HepG2 (cell line): ENCODE measurements around the gene NCOA4. TPM values are rescaled to one million over a fixed set of nuclear protein-coding genes. Genes with fewer than 3 reads are reported as not detected.
A peak's percentile ranks its signal among the peaks of the same experiment; 100 is the strongest.
"Not testable (repeated sequence)": the region's sequence is repeated elsewhere in the genome, so short reads cannot be mapped to it uniquely, and the experiment has no call there.

Source experiments
- CREM ChIP-seq, 2 experiments: sonication (generic) in 1 of 2; formaldehyde crosslinking in 1 of 2; IDR thresholded peaks; 2 replicates each; pipeline versions ENCODE4 v1.4.0 to v1.6.1; 2016 to 2020; ENCODE audit warnings: antibody characterized with exemption in 1 of 2, mild to moderate bottlenecking in 1 of 2, missing genetic modification reagents in 1 of 2
- JUND ChIP-seq: sonication (generic); formaldehyde crosslinking; IDR thresholded peaks from 2 replicates; pipeline ENCODE4 v1.8.0; 2022; ENCODE audit warnings: mild to moderate bottlenecking, missing genetic modification reagents
- MED8 ChIP-seq: sonication (generic); formaldehyde crosslinking; IDR thresholded peaks from 2 replicates; pipeline ENCODE4 v1.8.1; 2023; ENCODE audit warnings: mild to moderate bottlenecking, missing genetic modification reagents; ENCODE audit not compliant: insufficient replicate concordance
- MIXL1 ChIP-seq: IDR thresholded peaks from 2 replicates; pipeline ENCODE4 v1.6.1; 2016
- NRL ChIP-seq: sonication (generic); formaldehyde crosslinking; IDR thresholded peaks from 2 replicates; pipeline ENCODE4 v1.5.0; 2020; ENCODE audit warnings: missing genetic modification reagents, mild to moderate bottlenecking, moderate library complexity, borderline replicate concordance
- RXRA ChIP-seq: sonication (generic); formaldehyde crosslinking; IDR thresholded peaks from 2 replicates; pipeline ENCODE4 v1.5.1; 2020; ENCODE audit warnings: missing genetic modification reagents
- ZMYM4 ChIP-seq: sonication (generic); formaldehyde crosslinking; IDR thresholded peaks from 2 replicates; pipeline ENCODE4 v1.8.1; 2023; ENCODE audit warnings: mild to moderate bottlenecking, missing genetic modification reagents
- polyA plus RNA-seq, 8 experiments: library from polyadenylated mRNA; depleted of rRNA in 3 of 8; stranded (reverse) in 7 of 8; unstranded in 1 of 8; fragments of >200 nt; fragmentation: Illumina TruSeq in 4 of 8; extraction: Trizol in 4 of 8; gene quantifications; 2 replicates each; pipeline versions ENCODE4 v1.2.1 to v1.2.3, GENCODE V29; 2011 to 2016; ENCODE audit warnings: low read depth in 4 of 8, missing spikeins in 1 of 8, mixed read lengths in 1 of 8; ENCODE audit not compliant: insufficient read depth in 1 of 8
- total RNA-seq, 5 experiments: library from RNA; depleted of rRNA; stranded (reverse); fragments of >200 nt; fragmentation: Illumina TruSeq; extraction: Trizol; gene quantifications; 2 replicates each; pipeline ENCODE4 v1.2.3, GENCODE V29; 2016; ENCODE audit warnings: low read depth in 1 of 5
- TF ChIP-seq, protein P1 (sequence below): sonication (generic); formaldehyde crosslinking; IDR thresholded peaks from 2 replicates; pipeline ENCODE4 v1.5.1; 2020; ENCODE audit warnings: mild to moderate bottlenecking, missing genetic modification reagents, moderate library complexity
- TF ChIP-seq, protein P2 (sequence below): sonication (generic); formaldehyde crosslinking; IDR thresholded peaks from 2 replicates; pipeline ENCODE4 v1.5.0; 2020; ENCODE audit warnings: missing genetic modification reagents, mild to moderate bottlenecking, borderline replicate concordance
- TF ChIP-seq, protein P3 (sequence below): IDR thresholded peaks from 2 replicates; pipeline ENCODE4 v1.6.1; 2016; ENCODE audit warnings: mild to moderate bottlenecking, missing biosample characterization, missing genetic modification reagents
- TF ChIP-seq, protein P4 (sequence below): sonication (generic); formaldehyde crosslinking; IDR thresholded peaks from 2 replicates; pipeline ENCODE4 v1.8.0; 2023; ENCODE audit warnings: mild to moderate bottlenecking, missing genetic modification reagents
- TF ChIP-seq, protein P5 (sequence below): sonication (generic); formaldehyde crosslinking; IDR thresholded peaks from 2 replicates; pipeline ENCODE4 v1.5.0; 2020; ENCODE audit warnings: mild to moderate bottlenecking, missing genetic modification reagents, borderline replicate concordance
- TF ChIP-seq, protein P6 (sequence below): sonication (generic); formaldehyde crosslinking; IDR thresholded peaks from 2 replicates; pipeline ENCODE4 v1.5.0; 2020; ENCODE audit warnings: mild to moderate bottlenecking, missing genetic modification reagents

Gene NCOA4
- total and polyA plus RNA-seq, 2 of the 13 experiments (the other 11 are each of a cell fraction or from before 2014, with no cell fraction given) = 306 to 400 TPM

DNA sequence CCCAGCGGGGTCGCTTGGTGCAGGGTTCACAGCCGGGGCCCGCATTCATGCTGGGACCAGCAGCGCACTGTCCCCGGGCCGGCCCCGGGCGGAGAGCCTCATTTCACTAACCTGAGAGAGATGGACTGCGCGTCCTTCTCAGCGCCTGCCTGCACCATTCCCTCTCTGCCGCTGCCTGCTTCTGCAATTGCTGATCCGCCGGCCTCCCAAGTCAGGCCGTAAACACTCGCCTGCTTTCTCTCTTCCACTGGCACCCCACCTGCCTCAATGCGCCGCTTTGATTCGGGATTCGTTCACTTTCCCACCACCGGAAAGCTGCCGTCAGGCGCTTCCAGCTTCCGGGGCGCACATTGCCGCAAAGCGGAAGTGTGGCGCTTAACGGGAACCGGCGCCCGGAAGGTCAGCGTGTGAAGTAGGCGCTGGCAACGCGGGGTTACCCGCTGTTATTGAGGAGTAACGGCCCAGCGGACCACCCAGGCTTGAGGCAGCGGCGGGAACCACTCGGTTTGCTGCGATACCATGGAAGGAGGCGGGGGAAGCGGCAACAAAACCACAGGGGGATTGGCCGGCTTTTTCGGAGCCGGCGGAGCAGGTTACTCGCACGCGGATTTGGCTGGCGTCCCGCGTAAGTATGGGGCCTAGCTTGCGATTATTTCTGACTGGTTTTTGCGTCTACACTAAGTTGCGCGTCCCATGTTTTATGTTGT, 58.2 kb downstream of the NCOA4 start, which contains the start of gene TIMM23 (continued):
- TF ChIP-seq, protein P1, sequence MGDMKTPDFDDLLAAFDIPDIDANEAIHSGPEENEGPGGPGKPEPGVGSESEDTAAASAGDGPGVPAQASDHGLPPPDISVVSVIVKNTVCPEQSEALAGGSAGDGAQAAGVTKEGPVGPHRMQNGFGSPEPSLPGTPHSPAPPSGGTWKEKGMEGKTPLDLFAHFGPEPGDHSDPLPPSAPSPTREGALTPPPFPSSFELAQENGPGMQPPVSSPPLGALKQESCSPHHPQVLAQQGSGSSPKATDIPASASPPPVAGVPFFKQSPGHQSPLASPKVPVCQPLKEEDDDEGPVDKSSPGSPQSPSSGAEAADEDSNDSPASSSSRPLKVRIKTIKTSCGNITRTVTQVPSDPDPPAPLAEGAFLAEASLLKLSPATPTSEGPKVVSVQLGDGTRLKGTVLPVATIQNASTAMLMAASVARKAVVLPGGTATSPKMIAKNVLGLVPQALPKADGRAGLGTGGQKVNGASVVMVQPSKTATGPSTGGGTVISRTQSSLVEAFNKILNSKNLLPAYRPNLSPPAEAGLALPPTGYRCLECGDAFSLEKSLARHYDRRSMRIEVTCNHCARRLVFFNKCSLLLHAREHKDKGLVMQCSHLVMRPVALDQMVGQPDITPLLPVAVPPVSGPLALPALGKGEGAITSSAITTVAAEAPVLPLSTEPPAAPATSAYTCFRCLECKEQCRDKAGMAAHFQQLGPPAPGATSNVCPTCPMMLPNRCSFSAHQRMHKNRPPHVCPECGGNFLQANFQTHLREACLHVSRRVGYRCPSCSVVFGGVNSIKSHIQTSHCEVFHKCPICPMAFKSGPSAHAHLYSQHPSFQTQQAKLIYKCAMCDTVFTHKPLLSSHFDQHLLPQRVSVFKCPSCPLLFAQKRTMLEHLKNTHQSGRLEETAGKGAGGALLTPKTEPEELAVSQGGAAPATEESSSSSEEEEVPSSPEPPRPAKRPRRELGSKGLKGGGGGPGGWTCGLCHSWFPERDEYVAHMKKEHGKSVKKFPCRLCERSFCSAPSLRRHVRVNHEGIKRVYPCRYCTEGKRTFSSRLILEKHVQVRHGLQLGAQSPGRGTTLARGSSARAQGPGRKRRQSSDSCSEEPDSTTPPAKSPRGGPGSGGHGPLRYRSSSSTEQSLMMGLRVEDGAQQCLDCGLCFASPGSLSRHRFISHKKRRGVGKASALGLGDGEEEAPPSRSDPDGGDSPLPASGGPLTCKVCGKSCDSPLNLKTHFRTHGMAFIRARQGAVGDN = peak; percentile 86
- TF ChIP-seq RXRA = peak; percentile 55; the same call in 1 of the 2 replicates
- TF ChIP-seq, protein P2, sequence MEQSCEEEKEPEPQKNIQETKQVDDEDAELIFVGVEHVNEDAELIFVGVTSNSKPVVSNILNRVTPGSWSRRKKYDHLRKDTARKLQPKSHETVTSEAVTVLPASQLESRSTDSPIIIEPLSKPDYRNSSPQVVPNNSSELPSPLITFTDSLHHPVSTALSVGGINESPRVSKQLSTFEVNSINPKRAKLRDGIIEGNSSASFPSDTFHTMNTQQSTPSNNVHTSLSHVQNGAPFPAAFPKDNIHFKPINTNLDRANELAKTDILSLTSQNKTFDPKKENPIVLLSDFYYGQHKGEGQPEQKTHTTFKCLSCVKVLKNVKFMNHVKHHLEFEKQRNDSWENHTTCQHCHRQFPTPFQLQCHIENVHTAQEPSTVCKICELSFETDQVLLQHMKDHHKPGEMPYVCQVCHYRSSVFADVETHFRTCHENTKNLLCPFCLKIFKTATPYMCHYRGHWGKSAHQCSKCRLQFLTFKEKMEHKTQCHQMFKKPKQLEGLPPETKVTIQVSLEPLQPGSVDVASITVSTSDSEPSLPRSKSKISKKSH (CRISPR knock-in tag) = peak; percentile 31; the same call in 1 of the 2 replicates
- TF ChIP-seq MIXL1 (CRISPR knock-in tag) = peak; percentile 67
- TF ChIP-seq CREM (IDR thresholded peaks at IDR 0.05) = peak; percentile 68
- TF ChIP-seq CREM (CRISPR knock-in tag; IDR thresholded peaks at IDR 0.05) = not testable (repeated sequence)
- peak; percentile 64; the same call in 1 of the 2 replicates for TF ChIP-seq NRL (CRISPR knock-in tag)
- 0 out of 2 replicates have a peak, but pooled peaks have one; percentile 15 for TF ChIP-seq JUND (CRISPR knock-in tag)
- peak; percentile 43 for TF ChIP-seq MED8 (CRISPR knock-in tag)
- TF ChIP-seq, protein P3, sequence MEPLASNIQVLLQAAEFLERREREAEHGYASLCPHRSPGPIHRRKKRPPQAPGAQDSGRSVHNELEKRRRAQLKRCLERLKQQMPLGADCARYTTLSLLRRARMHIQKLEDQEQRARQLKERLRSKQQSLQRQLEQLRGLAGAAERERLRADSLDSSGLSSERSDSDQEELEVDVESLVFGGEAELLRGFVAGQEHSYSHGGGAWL (CRISPR knock-in tag) = peak; percentile 71
- TF ChIP-seq, protein P4, sequence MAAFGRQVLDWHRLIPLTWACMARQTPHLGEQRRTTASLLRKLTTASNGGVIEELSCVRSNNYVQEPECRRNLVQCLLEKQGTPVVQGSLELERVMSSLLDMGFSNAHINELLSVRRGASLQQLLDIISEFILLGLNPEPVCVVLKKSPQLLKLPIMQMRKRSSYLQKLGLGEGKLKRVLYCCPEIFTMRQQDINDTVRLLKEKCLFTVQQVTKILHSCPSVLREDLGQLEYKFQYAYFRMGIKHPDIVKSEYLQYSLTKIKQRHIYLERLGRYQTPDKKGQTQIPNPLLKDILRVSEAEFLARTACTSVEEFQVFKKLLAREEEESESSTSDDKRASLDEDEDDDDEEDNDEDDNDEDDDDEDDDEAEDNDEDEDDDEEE (CRISPR knock-in tag) = 0 out of 2 replicates have a peak, but pooled peaks have one; percentile 39
- TF ChIP-seq, protein P5, sequence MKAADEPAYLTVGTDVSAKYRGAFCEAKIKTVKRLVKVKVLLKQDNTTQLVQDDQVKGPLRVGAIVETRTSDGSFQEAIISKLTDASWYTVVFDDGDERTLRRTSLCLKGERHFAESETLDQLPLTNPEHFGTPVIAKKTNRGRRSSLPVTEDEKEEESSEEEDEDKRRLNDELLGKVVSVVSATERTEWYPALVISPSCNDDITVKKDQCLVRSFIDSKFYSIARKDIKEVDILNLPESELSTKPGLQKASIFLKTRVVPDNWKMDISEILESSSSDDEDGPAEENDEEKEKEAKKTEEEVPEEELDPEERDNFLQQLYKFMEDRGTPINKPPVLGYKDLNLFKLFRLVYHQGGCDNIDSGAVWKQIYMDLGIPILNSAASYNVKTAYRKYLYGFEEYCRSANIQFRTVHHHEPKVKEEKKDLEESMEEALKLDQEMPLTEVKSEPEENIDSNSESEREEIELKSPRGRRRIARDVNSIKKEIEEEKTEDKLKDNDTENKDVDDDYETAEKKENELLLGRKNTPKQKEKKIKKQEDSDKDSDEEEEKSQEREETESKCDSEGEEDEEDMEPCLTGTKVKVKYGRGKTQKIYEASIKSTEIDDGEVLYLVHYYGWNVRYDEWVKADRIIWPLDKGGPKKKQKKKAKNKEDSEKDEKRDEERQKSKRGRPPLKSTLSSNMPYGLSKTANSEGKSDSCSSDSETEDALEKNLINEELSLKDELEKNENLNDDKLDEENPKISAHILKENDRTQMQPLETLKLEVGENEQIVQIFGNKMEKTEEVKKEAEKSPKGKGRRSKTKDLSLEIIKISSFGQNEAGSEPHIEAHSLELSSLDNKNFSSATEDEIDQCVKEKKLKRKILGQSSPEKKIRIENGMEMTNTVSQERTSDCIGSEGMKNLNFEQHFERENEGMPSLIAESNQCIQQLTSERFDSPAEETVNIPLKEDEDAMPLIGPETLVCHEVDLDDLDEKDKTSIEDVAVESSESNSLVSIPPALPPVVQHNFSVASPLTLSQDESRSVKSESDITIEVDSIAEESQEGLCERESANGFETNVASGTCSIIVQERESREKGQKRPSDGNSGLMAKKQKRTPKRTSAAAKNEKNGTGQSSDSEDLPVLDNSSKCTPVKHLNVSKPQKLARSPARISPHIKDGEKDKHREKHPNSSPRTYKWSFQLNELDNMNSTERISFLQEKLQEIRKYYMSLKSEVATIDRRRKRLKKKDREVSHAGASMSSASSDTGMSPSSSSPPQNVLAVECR (CRISPR knock-in tag) = peak; percentile 92
- peak; percentile 80 for TF ChIP-seq ZMYM4
- TF ChIP-seq, protein P6, sequence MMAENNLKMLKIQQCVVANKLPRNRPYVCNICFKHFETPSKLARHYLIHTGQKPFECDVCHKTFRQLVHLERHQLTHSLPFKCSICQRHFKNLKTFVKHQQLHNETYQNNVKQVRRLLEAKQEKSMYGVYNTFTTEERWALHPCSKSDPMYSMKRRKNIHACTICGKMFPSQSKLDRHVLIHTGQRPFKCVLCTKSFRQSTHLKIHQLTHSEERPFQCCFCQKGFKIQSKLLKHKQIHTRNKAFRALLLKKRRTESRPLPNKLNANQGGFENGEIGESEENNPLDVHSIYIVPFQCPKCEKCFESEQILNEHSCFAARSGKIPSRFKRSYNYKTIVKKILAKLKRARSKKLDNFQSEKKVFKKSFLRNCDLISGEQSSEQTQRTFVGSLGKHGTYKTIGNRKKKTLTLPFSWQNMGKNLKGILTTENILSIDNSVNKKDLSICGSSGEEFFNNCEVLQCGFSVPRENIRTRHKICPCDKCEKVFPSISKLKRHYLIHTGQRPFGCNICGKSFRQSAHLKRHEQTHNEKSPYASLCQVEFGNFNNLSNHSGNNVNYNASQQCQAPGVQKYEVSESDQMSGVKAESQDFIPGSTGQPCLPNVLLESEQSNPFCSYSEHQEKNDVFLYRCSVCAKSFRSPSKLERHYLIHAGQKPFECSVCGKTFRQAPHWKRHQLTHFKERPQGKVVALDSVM (CRISPR knock-in tag) = peak; percentile 11; the same call in 1 of the 2 replicates
